Frontal cortex (tissue), 4 donors: Measurements from ENCODE around the gene CENPX. TPM values are rescaled to one million over a fixed set of nuclear protein-coding genes. Genes with fewer than 3 reads are reported as not detected.

Source experiments
- DNase-seq, 2 donors: peaks; one replicate each; pipeline ENCODE4 v3.0.0; 2012; ENCODE audit warnings: low spot score in 2 of 2
- FAIRE-seq: peaks from 2 replicates; lab custom pipeline; 2012; peaks lifted over from hg19 to GRCh38; lab: Jason Lieb, UNC
- total RNA-seq: library from RNA; depleted of rRNA; stranded (reverse); fragments of >200 nt; gene quantifications from one replicate; pipeline ENCODE4 v1.2.3, GENCODE V29; 2014
- donor health status: control.
- donor health status: control.
- donor health status: control.

The CENPX gene
- total RNA-seq, 1 donor from 2014 or later: 31.0 TPM

GRCh38 chr17:82014971-82015310 is 7.7 kb downstream of the CENPX start:
- DNase-seq (no peak), FAIRE-seq (no peak)

GRCh38 chr17:82014432-82014831 is 8.2 kb downstream of the CENPX start:
- DNase-seq (no peak), FAIRE-seq (no peak)

GRCh38 chr17:82013772-82014321 is 8.8 kb downstream of the CENPX start:
- DNase-seq: no peak
- no peak for FAIRE-seq

- DNase-seq: peak; percentile 67 to 74
- FAIRE-seq: no peak
Measured at GRCh38 chr17:82013341-82013740, 9.3 kb downstream of the CENPX start.

- DNase-seq (no peak), FAIRE-seq (no peak)
Measured at GRCh38 chr17:82012640-82013295, 9.9 kb downstream of the CENPX start.

- FAIRE-seq (no peak), DNase-seq (no peak)
Measured at GRCh38 chr17:82012261-82012639, 10.4 kb downstream of the CENPX start.

- no peak for FAIRE-seq
- no peak for DNase-seq
Measured at GRCh38 chr17:82011617-82012187, 11.0 kb downstream of the CENPX start.

GRCh38 chr17:82010575-82011525 is 11.8 kb downstream of the CENPX start:
- DNase-seq (no peak), FAIRE-seq (no peak)

GRCh38 chr17:82009413-82009812 is 13.3 kb downstream of the CENPX start:
- no peak for DNase-seq
- no peak for FAIRE-seq

- DNase-seq: no peak
Measured at GRCh38 chr17:82008941-82009405, 13.7 kb downstream of the CENPX start.

GRCh38 chr17:82008258-82008940 is 14.3 kb downstream of the CENPX start:
- DNase-seq (no peak), FAIRE-seq (no peak)

More at GRCh38 chr17:82008941-82009405, 13.7 kb downstream of the CENPX start:
- no peak for FAIRE-seq

GRCh38 chr17:82007495-82008257 is 15.0 kb downstream of the CENPX start:
- no peak for FAIRE-seq
- DNase-seq: no peak

- FAIRE-seq (no peak), DNase-seq (no peak)
Measured at GRCh38 chr17:82007228-82007494, 15.5 kb downstream of the CENPX start.

GRCh38 chr17:82006468-82007227 is 16.0 kb downstream of the CENPX start:
- FAIRE-seq (no peak), DNase-seq (no peak)

GRCh38 chr17:82005701-82006348 is 16.9 kb downstream of the CENPX start:
- DNase-seq: no peak
- no peak for FAIRE-seq

GRCh38 chr17:82004517-82005455 is 17.9 kb downstream of the CENPX start:
- FAIRE-seq (no peak), DNase-seq (no peak)
